Pancreas (tissue), 10 donors: ENCODE results near the gene SMIM43. TPM values are rescaled to one million over a fixed set of nuclear protein-coding genes. Genes with fewer than 3 reads are reported as not detected.

ENCODE experiments used
- ATAC-seq, 4 donors: fragments of 200-7000 bp; cut with Tn5 transposase; one replicate each; pipeline versions ENCODE4 v1.8.0 to v1.9.1; 2020; ENCODE audit warnings: mild to moderate bottlenecking in 4 of 4, moderate library complexity in 4 of 4
- DNase-seq, 6 donors: peaks; one replicate each; pipeline ENCODE4 v3.0.0-alpha.2; 2020
- FAIRE-seq: peaks from 2 replicates; lab custom pipeline; 2012; peaks lifted over from hg19 to GRCh38; lab: Jason Lieb, UNC
- H3K27ac ChIP-seq, 4 donors: fragments of 200-600 bp; sonication (generic); 1 replicate in 3 of 4; 2 replicates in 1 of 4; pipeline versions ENCODE4 v1.5.0 to v1.8.0; 2020
- H3K27me3 ChIP-seq, 4 donors: fragments of 200-600 bp; one replicate each; pipeline ENCODE4 v1.8.0; 2021
- H3K36me3 ChIP-seq, 3 donors: fragments of 200-600 bp; sonication (generic) in 1 of 3; one replicate each; pipeline versions ENCODE4 v1.5.0 to v1.8.0; 2020 to 2021
- H3K4me1 ChIP-seq, 3 donors: fragments of 200-600 bp; one replicate each; pipeline ENCODE4 v1.8.0; 2021
- H3K4me3 ChIP-seq, 4 donors: fragments of 200-600 bp; sonication (generic) in 2 of 4; one replicate each; pipeline versions ENCODE4 v1.5.0 to v1.8.0; 2020 to 2021
- H3K9me3 ChIP-seq, 4 donors: fragments of 200-600 bp; one replicate each; pipeline ENCODE4 v1.8.0; 2021
- CTCF ChIP-seq, 4 donors: fragments of 200-600 bp; sonication (generic) in 3 of 4; IDR thresholded peaks; one replicate each; pipeline versions ENCODE4 v1.5.0 to v1.8.0; 2021; ENCODE audit warnings: antibody characterized with exemption in 4 of 4
- WGBS, 2 donors: extraction: QIAGEN DNeasy Blood & Tissue Kit; methylation state at CpG; one replicate each; pipeline ENCODE4 v1.1.7; 2013; 5-methylcytosine and 5-hydroxymethylcytosine counted together
- intact Hi-C, 3 donors: fragments of 100-400 bp; cut with DNase I; formaldehyde crosslinking; loops; one replicate each; pipeline versions ENCODE4 v1.11.1 to v1.14.2; 2022
- polyA plus RNA-seq, 2 donors: library from polyadenylated mRNA; stranded (reverse); fragments of 200-250 nt; gene quantifications; one replicate each; pipeline ENCODE4 v1.2.3, GENCODE V29; 2013
- total RNA-seq, 6 donors: library from RNA; stranded (reverse); fragmentation: NEBNext Ultra II Directional in 4 of 6; extraction: Animal tissue kit (Norgen Biotek cat#: 25700) in 4 of 6; gene quantifications; one replicate each; pipeline versions ENCODE4 v1.2.1 to v1.2.4, GENCODE V29; 2021 to 2023
- donor health status: healthy with polysubstance abuse.
- donor health status: DM: no; HTN: no; CAD: no; lungs with moderate emphysema.
- donor health status: DM: no; HTN: no; CAD: no.
- donor health status: control.
- donor health status: control.
- donor health status: Bipolar disorder and iron deficiency.
- donor health status: DM: yes; HTN: yes; CAD: no.
- donor health status: DM: no; HTN: no; CAD: no.
- donor health status: DM: no; HTN: no; CAD: no.
- donor health status: DM: yes; HTN: yes; CAD: no.

SMIM43 gene
- total and polyA plus RNA-seq, 8 donors, result 0.07 TPM; not detected in 7

- 61 to 72% methylated on average over 4 of the region's 4 CpGs for WGBS, 2 donors
- FAIRE-seq, result no peak
- intact Hi-C loops, result no loop called here
- no peaks in the 10 kb centered on the region for H3K36me3 ChIP-seq
- DNase-seq, result no peak
- no peaks in the 10 kb centered on the region for H3K9me3 ChIP-seq
- no peaks in the 10 kb centered on the region for H3K4me1 ChIP-seq
- H3K27me3 ChIP-seq, result no peaks in the 10 kb centered on the region
- no peak for ATAC-seq
- H3K27ac ChIP-seq, result no peak overlapping the region
- TF ChIP-seq CTCF (IDR thresholded peaks at IDR 0.05), result no peak
- H3K4me3 ChIP-seq, result no peak overlapping the region
These were observed 52.2 kb downstream of the SMIM43 start for GRCh38 chr4:121712783-121713182.

GRCh38 chr4:121712001-121712651 is 52.8 kb downstream of the SMIM43 start:
- 60 to 68% methylated on average over 7 of the region's 7 CpGs for WGBS, 2 donors
- H3K4me3 ChIP-seq, result no peak overlapping the region

GRCh38 chr4:121711263-121712000 is 53.5 kb downstream of the SMIM43 start:
- FAIRE-seq (no peak), DNase-seq (peak; percentile 33 to 65 (median 52)), ATAC-seq (peak; percentile 74 to 96 (median 94))
- no peaks in the 10 kb centered on the region for H3K9me3 ChIP-seq
- peak overlapping the region in 2 of 4 donors; percentile 15 to 17 for H3K27ac ChIP-seq
- H3K36me3 ChIP-seq, result no peaks in the 10 kb centered on the region
- no peak overlapping the region for H3K4me3 ChIP-seq
- H3K4me1 ChIP-seq, result no peaks in the 10 kb centered on the region
- H3K27me3 ChIP-seq, result no peaks in the 10 kb centered on the region
- TF ChIP-seq CTCF (IDR thresholded peaks at IDR 0.05), result no peak
- 24 to 33% methylated on average over 18 of the region's 18 CpGs for WGBS, 2 donors
- intact Hi-C loops, result no loop called here

More at GRCh38 chr4:121712001-121712651, 52.8 kb downstream of the SMIM43 start:
- H3K4me1 ChIP-seq, result no peaks in the 10 kb centered on the region
- intact Hi-C loops, result no loop called here
- FAIRE-seq (no peak), ATAC-seq (peak in 2 of 4 donors; percentile 21 to 33), DNase-seq (no peak)
- no peak for TF ChIP-seq CTCF (IDR thresholded peaks at IDR 0.05)
- H3K36me3 ChIP-seq, result no peaks in the 10 kb centered on the region
- H3K27me3 ChIP-seq, result no peaks in the 10 kb centered on the region
- H3K9me3 ChIP-seq, result no peaks in the 10 kb centered on the region
- H3K27ac ChIP-seq, result peak overlapping the region in 2 of 4 donors; percentile 15 to 17

- Histone ChIP-seq H3K4me1 (no peaks in the 10 kb centered on the region), H3K27ac (no peak overlapping the region), H3K27me3 (no peaks in the 10 kb centered on the region), H3K4me3 (no peak overlapping the region), H3K36me3 (no peaks in the 10 kb centered on the region), H3K9me3 (no peaks in the 10 kb centered on the region)
- ATAC-seq (no peak), FAIRE-seq (no peak), DNase-seq (no peak)
- WGBS, 2 donors, result 94 to 96% methylated on average over 3 of the region's 3 CpGs
- intact Hi-C loops, result no loop called here
- TF ChIP-seq CTCF (IDR thresholded peaks at IDR 0.05), result no peak
These were observed 55.1 kb downstream of the SMIM43 start for GRCh38 chr4:121709766-121710405.

Other genes starting within 250 kb of the SMIM43 start
- gene ANXA5, start 68.2 kb downstream of the SMIM43 start, total RNA-seq, result 100 to 1,000 TPM in 3 of 6 donors, 10 to 100 TPM in 3; 70.2 to 196 (median 92.8) TPM
- gene ANXA5, start 68.2 kb downstream of the SMIM43 start, polyA plus RNA-seq, result 100 to 1,000 TPM; 149 to 210 TPM
- gene EXOSC9, start 36.2 kb upstream of the SMIM43 start, total RNA-seq, result 1 to 10 TPM; 6.3 to 8.5 (median 7.6) TPM
- 10 to 100 TPM in 1 of 2 donors, 1 to 10 TPM in 1; 8.0 to 15.9 TPM for gene EXOSC9, start 36.2 kb upstream of the SMIM43 start, polyA plus RNA-seq
- gene CCNA2, start 58.7 kb upstream of the SMIM43 start, total RNA-seq, result 1 to 10 TPM in 1 of 6 donors, under 1 TPM in 5; 0.19 to 1.5 (median 0.42) TPM
- under 1 TPM; 0.72 to 0.82 TPM for gene CCNA2, start 58.7 kb upstream of the SMIM43 start, polyA plus RNA-seq
- 1 to 10 TPM; 3.4 to 5.7 (median 4.3) TPM for gene BBS7, start 105.3 kb upstream of the SMIM43 start, total RNA-seq
- 1 to 10 TPM; 3.0 to 4.2 TPM for gene BBS7, start 105.3 kb upstream of the SMIM43 start, polyA plus RNA-seq
- under 1 TPM in 3 of 6 donors, not detected in 3; 0.03 to 0.06 (median 0.06) TPM for gene TRPC3, start 186.9 kb upstream of the SMIM43 start, total RNA-seq
- gene TRPC3, start 186.9 kb upstream of the SMIM43 start, polyA plus RNA-seq, result under 1 TPM; 0.02 to 0.04 TPM